Urinary bladder (tissue), 4 donors: ENCODE data around the gene KRT77. TPM values are rescaled to one million over a fixed set of nuclear protein-coding genes. Genes with fewer than 3 reads are reported as not detected.
"Not testable (repeated sequence)": the region's sequence is repeated elsewhere in the genome, so short reads cannot be mapped to it uniquely, and the experiment has no call there.

ENCODE experiments used
- DNase-seq: peaks from one replicate; pipeline ENCODE4 v3.0.0-alpha.2; 2015; ENCODE audit errors: extremely low spot score
- H3K27ac ChIP-seq: one replicate; pipeline ENCODE4 v1.5.1; 2013; ENCODE audit warnings: low read depth, mild to moderate bottlenecking, moderate library complexity
- H3K36me3 ChIP-seq: one replicate; pipeline ENCODE4 v1.6.1; 2013; ENCODE audit warnings: mild to moderate bottlenecking, moderate library complexity; ENCODE audit not compliant: insufficient read depth
- H3K4me1 ChIP-seq: one replicate; pipeline ENCODE4 v1.6.1; 2013; ENCODE audit warnings: mild to moderate bottlenecking, moderate library complexity; ENCODE audit not compliant: insufficient read depth
- H3K4me3 ChIP-seq: one replicate; pipeline ENCODE4 v1.5.1; 2013; ENCODE audit warnings: low read depth, low read length
- WGBS: extraction: QIAGEN DNeasy Blood & Tissue Kit; methylation state at CpG from one replicate; pipeline ENCODE4 v1.1.7; 2013; 5-methylcytosine and 5-hydroxymethylcytosine counted together
- polyA plus RNA-seq: library from polyadenylated mRNA; stranded (reverse); fragments of 200-250 nt; gene quantifications from one replicate; pipeline ENCODE4 v1.2.3, GENCODE V29; 2013
- total RNA-seq: library from RNA; depleted of rRNA; stranded (reverse); fragments of >200 nt; gene quantifications from one replicate; pipeline ENCODE4 v1.2.3, GENCODE V29; 2014
- donor health status: healthy with polysubstance abuse.
- donor health status: healthy.

Gene KRT77
- total RNA-seq = not detected
- polyA plus RNA-seq = not detected

DNA sequence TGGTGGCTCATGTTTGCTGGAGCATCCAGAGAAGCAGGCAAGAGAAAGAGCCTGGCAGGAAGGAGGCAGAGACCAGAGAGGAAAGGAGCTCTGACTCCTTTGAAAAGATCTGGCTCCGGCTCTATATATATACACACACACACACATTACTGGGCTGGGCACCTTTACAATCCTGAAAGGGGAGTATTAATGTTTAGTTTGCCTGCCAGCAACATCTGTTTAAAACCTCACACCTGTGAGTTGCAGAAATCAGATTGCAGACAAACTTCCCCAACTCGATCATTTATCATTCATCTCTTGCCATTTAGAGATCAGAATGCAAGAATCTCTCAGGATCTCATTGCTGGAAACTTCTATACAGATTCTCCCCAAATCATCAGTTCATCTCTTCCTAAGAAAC, at the start of gene KRT77:
Gene KRT77, minus strand, starts transcription at position 101 of the 400 bp plus-strand sequence. Its CDS starts 90 bp downstream, at position 11.
- WGBS = 55% methylated on average over 2 of the region's 2 CpGs
- no peak for DNase-seq
- no peaks in the 10 kb centered on the region for H3K4me1 ChIP-seq
- no peak within 1 kb of the TSS for H3K27ac ChIP-seq
- no peaks in the 10 kb centered on the region for H3K36me3 ChIP-seq
- no peak within 1 kb of the TSS for H3K4me3 ChIP-seq

DNA sequence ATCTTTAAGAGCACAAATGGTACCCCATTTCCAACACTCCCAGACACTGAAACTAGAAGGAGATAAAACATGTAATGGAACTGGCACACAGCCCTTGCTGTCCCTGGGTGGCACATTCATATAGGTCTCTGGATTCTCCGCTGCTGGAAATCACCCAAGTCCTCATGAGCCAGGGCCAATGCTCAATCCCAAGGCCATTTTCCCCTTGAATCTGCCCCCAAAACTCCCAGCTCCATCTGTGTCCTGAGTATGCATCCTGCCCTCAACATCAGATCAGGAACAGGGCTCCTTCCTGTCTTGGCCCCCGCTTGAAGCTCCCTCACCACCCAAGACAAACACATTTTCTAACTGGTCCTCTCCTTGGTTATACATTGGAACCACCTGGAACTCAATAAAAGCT, 49.2 kb upstream of the KRT77 start:
- 85% methylated on average over 2 of the region's 2 CpGs for WGBS
- Histone ChIP-seq H3K4me1 (no peaks in the 10 kb centered on the region), H3K36me3 (no peaks in the 10 kb centered on the region), H3K27ac (no peak overlapping the region), H3K4me3 (no peak overlapping the region)
- DNase-seq = no peak

DNA sequence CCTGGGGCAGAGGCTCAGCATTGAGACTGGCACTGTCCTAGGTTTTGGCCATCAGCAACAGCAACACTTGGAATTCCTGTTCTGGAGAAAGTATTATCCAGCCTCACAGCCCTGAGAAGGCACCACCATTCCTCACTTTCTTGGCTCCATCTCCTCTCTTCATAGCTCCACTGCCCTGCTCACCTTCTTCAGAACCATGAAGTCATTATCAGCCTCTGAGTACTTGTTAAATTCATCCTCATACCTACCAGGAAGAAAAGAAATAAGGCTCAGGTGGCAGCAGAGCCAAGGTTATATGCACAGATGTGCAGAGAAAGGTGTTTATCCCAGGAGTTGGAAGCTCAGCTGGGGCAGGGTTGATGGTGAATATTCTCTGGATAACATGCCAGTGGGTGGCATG, 48.5 kb upstream of the KRT77 start:
- H3K27ac ChIP-seq = no peak overlapping the region
- no peaks in the 10 kb centered on the region for H3K4me1 ChIP-seq
- H3K36me3 ChIP-seq = no peaks in the 10 kb centered on the region
- DNase-seq = no peak
- no peak overlapping the region for H3K4me3 ChIP-seq

DNA sequence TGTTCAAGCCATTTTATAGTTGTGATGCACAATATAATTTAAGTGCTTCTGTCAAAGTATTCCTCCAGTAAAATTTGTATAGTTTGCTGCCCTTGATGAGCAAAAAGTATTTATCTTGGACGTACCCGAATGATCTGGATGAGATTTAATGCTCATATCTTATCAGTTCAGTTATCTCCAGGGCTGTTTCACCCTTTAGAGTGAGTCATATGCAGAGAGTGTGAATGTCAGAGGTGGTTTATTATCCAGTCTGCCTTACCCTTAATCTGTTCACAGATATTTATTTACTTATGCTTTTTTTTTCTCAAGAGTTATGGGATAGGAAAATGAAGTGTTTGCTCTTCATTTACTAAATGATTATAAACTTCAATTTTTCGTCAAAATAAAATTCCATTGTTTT, 47.2 kb upstream of the KRT77 start:
- not testable (repeated sequence) for H3K27ac ChIP-seq, H3K36me3 ChIP-seq, H3K4me3 ChIP-seq, H3K4me1 ChIP-seq, DNase-seq
- WGBS = 34% methylated on average over 3 of the region's 3 CpGs

DNA sequence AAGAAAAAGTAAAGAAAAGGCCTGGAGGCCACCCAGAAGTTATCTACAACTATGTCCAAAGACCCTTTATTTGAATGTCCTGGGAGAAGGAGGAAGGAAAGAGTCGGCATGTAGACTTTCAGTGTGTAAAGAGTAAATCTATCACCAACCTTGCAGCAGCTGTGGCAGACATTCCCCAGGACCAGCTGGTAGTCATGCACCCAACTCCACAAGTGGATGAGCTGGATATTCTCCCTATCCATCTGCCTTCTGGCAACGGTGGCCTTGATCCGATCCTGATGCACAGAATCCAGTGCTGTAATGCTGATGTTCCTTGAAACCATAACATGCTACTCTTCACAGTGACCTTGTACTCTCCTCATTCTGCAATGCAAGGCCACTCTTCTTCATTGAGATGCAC, 46.5 kb upstream of the KRT77 start:
- no peaks in the 10 kb centered on the region for H3K36me3 ChIP-seq
- 62% methylated on average over 3 of the region's 3 CpGs for WGBS
- DNase-seq = no peak
- H3K4me3 ChIP-seq = no peak overlapping the region
- no peak overlapping the region for H3K27ac ChIP-seq
- H3K4me1 ChIP-seq = no peaks in the 10 kb centered on the region

DNA sequence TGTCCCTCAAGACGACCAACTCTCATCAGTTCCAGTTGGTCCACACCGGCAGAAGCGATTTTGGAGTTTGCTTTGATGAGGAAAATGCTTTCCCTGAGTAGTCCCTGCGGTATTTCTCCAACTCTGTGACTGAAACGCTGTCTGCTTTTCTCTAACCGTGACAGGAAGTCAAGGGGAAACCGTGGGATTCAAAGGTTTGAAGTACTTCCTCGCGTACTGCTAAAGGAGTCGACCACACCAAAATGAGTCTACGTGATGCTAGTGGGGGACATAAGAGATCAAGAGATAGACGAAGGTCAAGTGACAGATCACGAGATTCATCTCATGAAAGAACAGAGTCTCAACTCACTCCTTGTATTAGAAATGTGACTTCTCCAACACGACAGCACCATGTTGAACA, 45.3 kb upstream of the KRT77 start:
- WGBS = 73% methylated on average over 14 of the region's 14 CpGs
- no peak for DNase-seq

DNA sequence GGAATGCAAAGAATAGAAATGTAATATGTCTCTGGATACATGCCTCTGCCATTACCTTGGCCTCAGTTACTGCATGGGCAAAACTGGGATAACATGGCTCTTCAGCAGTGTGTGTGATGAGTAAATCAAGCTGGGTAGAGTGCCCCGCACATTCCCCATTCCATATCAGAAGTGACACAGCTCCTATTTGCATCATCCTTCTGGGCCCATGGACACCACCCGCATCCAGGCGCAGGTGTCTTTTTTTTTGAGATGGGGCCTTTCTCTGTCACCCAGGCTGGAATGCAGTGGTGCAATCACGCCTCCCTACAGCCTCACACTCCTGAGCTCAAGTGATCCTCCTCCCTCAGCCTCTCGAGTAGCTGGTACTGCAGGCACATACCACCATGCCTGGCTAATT, 42.2 kb upstream of the KRT77 start:
- Histone ChIP-seq H3K4me1 (no peaks in the 10 kb centered on the region), H3K36me3 (no peaks in the 10 kb centered on the region), H3K4me3 (no peak overlapping the region), H3K27ac (no peak overlapping the region)
- 82% methylated on average over 5 of the region's 5 CpGs for WGBS
- no peak for DNase-seq

More for the DNA sequence above, 45.3 kb upstream of the KRT77 start:
- H3K36me3 ChIP-seq = no peaks in the 10 kb centered on the region
- no peak overlapping the region for H3K27ac ChIP-seq
- no peak overlapping the region for H3K4me3 ChIP-seq
- H3K4me1 ChIP-seq = no peaks in the 10 kb centered on the region

DNA sequence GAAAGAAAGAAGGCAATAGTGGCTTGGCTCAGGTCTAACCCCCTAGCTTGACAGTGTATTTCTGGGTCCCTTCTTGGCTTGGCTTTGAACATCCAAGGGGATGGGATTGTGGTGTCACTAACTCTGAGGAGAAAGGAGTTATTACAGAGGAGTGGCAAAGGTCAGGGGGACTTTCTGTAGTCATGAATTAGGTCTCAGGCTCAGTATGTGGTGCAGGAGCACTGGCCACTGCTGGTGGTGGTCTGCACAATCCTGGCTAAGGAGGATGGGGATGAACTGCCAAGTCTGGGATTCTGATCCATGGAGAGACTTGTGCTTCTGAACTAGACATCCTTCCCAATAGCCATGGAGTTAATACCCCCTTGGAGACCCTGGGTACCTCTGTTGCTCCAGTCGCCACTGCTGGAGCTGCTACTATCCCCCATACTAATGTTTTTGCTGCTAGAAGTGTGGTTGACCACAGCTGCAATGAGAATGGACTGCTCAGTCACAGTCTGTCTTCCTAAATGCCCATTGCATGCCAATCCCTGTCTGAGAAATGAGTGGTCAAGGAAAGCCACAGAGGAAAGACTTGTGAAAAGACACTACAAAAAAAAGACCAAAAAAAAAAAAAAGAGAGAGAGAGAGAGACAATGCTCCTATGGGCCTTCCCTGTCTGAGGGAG, 41.3 kb upstream of the KRT77 start:
- Histone ChIP-seq H3K27ac (no peak overlapping the region), H3K4me3 (no peak overlapping the region), H3K4me1 (no peaks in the 10 kb centered on the region), H3K36me3 (no peaks in the 10 kb centered on the region)
- WGBS = 76% methylated on average over 1 of the region's 1 CpG
- no peak for DNase-seq

DNA sequence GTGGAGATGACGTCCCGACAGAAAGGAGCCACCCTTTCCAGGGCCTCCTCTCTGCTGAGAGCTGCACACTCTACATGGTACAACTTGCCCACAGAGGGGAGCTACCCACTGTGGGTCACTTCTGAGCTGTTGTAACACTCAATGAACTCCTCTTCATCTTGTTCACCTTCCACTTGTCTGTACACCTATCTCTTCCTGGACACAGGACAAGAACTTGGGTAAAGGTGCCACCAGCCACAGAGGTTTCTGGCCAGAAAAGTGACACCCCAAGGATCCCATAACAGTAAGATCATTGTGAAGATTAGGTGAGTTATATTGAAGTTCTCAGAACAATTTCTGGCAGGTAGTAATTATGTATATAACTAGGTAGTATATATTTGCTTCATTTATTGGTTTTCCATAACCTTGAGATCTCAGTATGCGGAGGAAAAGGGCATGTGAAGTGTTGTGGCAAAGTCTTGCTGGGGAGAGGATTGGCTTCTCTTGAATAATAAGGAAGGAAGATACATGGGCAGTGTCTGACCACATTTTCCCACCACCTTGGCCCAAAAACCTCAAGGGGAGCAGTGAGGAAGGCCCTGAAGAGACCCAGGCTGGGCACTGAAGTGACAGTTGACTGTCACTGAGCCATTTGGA, 39.6 kb upstream of the KRT77 start:
- DNase-seq = no peak
- H3K27ac ChIP-seq = no peak overlapping the region
- no peaks in the 10 kb centered on the region for H3K36me3 ChIP-seq
- H3K4me1 ChIP-seq = no peaks in the 10 kb centered on the region
- H3K4me3 ChIP-seq = no peak overlapping the region
- WGBS = 87% methylated on average over 3 of the region's 3 CpGs

DNA sequence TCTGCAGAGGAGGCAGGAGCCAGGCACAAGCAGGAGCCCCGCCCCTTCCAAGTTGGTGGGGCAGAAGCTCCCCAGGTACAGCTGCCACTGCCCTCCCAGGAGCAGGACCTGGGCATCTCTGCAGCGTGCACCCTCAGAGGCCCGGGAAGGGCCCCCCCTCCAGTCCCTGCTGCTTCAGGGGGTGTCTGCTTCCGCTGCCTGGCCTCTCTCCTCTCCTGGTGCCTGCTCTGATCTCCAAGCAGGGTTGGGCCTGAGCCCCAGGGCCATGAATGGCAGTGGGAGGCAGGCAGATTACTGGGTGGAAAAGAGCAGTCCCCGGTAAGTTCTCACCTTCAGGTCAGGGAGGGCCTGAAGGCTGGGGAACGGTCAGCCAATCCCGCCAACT, 38.9 kb upstream of the KRT77 start:
- no peaks in the 10 kb centered on the region for H3K36me3 ChIP-seq
- 74% methylated on average over 7 of the region's 7 CpGs for WGBS
- H3K27ac ChIP-seq = no peak overlapping the region
- H3K4me1 ChIP-seq = no peaks in the 10 kb centered on the region
- no peak for DNase-seq
- no peak overlapping the region for H3K4me3 ChIP-seq

DNA sequence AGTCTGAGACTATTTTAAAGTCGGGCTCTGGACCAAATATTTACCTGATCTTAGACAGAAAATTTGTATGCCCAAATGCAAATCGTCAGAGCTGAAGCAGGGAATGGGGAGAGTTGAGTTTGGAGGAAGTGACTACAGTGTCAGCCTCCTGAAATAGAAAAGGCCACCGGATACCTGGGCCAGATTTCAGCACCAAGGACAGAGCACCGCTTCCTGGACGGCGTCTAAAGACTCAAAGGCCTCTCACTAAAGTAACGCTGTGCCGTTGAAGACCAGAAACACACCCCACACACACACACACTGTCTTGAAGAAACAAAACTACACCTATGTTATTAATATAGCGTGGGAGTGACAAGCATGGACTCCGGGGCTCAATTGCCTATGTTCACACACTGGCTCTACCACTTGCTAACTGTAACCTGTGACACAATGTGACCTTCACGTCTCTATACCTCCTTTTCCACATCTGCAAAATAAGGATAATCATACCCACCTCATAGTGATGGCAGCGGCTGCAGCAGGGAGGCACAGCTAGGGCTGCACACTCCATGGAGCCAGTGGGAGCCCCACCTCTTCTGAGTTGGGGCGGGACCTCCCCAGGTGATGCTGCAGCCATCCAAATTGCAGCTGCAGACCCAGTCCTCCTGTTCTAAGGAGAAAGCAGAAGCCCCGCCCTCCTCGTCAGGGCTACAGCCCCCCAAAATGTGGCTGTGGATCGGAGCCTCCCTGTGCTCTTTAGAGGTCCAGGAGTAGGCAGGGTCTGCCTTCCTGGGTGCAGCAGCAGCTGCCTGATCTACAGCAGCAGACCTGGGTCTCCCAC, 38.3 kb upstream of the KRT77 start:
- peak; percentile 42 for DNase-seq
- 17% methylated on average over 16 of the region's 16 CpGs for WGBS
- no peaks in the 10 kb centered on the region for H3K4me1 ChIP-seq
- no peak overlapping the region for H3K27ac ChIP-seq
- H3K36me3 ChIP-seq = no peaks in the 10 kb centered on the region
- H3K4me3 ChIP-seq = no peak overlapping the region

DNA sequence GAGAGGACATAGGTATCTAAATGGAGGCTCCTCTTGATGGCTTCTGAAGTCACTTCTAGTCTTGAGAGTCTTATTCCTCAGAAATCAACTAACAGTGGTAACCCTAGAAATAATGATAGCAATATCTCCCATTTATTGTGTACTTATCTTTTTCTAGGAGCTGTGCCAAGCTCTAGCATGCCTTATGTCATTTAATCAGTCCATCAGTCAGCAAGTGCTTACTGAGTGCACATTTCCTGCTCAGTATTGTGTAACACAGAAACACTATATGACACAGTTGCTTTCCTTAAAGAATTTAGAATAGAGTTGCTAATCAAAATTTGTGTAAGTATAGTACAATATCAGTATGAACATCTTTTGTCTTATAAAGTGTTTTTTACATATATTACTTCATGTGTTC, 37.3 kb upstream of the KRT77 start:
- Histone ChIP-seq H3K36me3 (no peaks in the 10 kb centered on the region), H3K4me1 (no peaks in the 10 kb centered on the region), H3K27ac (no peak overlapping the region), H3K4me3 (no peak overlapping the region)
- DNase-seq = no peak

DNA sequence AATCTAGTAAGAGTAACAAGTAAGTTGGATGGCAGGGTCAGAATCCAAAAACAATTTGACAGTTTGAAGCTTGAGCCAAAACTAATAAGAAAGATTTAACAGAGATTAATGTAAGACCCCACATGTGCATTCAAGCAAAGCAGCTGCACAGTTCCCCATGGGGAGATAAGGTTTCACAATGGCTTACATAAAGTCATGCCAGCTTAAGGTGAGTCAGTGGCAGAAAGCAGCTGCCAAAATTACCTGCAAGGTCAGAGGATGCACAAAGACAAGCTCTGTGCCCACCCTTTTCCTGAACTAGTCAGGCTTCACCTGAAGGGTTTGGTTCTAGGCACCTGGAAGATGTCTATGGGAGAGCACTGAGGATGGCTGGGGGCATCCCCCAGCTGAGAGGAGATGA, 36.6 kb upstream of the KRT77 start:
- Histone ChIP-seq H3K4me3 (no peak overlapping the region), H3K4me1 (no peaks in the 10 kb centered on the region), H3K36me3 (no peaks in the 10 kb centered on the region), H3K27ac (no peak overlapping the region)
- no peak for DNase-seq
